DOHH2 (cell line): ENCODE results near the gene PARP1.

Source experiments
- EZH2phosphoT487 ChIP-seq: fragments of 200-600 bp; sonication (generic); IDR thresholded peaks from 2 replicates; pipeline ENCODE4 v1.6.1; 2017; ENCODE audit warnings: borderline replicate concordance, mild to moderate bottlenecking, antibody characterized with exemption, low read length, moderate library complexity, mixed read lengths
- TF ChIP-seq, protein P1 (sequence below): fragments of 200-600 bp; sonication (generic); IDR thresholded peaks from one replicate; pipeline ENCODE4 v1.5.1; 2014; ENCODE audit warnings: antibody characterized with exemption, mild to moderate bottlenecking, low read depth, low read length; ENCODE audit not compliant: poor library complexity, severe bottlenecking

- TF ChIP-seq, protein P1, sequence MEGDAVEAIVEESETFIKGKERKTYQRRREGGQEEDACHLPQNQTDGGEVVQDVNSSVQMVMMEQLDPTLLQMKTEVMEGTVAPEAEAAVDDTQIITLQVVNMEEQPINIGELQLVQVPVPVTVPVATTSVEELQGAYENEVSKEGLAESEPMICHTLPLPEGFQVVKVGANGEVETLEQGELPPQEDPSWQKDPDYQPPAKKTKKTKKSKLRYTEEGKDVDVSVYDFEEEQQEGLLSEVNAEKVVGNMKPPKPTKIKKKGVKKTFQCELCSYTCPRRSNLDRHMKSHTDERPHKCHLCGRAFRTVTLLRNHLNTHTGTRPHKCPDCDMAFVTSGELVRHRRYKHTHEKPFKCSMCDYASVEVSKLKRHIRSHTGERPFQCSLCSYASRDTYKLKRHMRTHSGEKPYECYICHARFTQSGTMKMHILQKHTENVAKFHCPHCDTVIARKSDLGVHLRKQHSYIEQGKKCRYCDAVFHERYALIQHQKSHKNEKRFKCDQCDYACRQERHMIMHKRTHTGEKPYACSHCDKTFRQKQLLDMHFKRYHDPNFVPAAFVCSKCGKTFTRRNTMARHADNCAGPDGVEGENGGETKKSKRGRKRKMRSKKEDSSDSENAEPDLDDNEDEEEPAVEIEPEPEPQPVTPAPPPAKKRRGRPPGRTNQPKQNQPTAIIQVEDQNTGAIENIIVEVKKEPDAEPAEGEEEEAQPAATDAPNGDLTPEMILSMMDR = no peak
- TF ChIP-seq EZH2phosphoT487 = no peak
Measured at GRCh38 chr1:226335661-226336060, 72.2 kb downstream of the PARP1 start.
